Smooth muscle cell (in vitro differentiated cells): Measurements from ENCODE around the gene FPR1. TPM values are rescaled to one million over a fixed set of nuclear protein-coding genes. Genes with fewer than 3 reads are reported as not detected.

Experiments used
- DNase-seq: peaks from one replicate; lab custom pipeline; 2025; ENCODE audit not compliant: unreplicated experiment; lab: John Stamatoyannopoulos, UW
- H2AFZ ChIP-seq: fragments of 200-600 bp; sonication (generic); 2 replicates; pipeline ENCODE4 v1.6.0; 2016; ENCODE audit warnings: antibody characterized with exemption, low read depth, mild to moderate bottlenecking
- H3F3A ChIP-seq: fragments of 200-600 bp; sonication (generic); 2 replicates; pipeline ENCODE4 v1.6.0; 2017; ENCODE audit warnings: antibody characterized with exemption, low read depth
- H3K27ac ChIP-seq: fragments of 200-600 bp; sonication (generic); 2 replicates; pipeline ENCODE4 v1.5.1; 2016; ENCODE audit warnings: low read depth, mild to moderate bottlenecking
- H3K27me3 ChIP-seq: fragments of 200-600 bp; sonication (generic); 2 replicates; pipeline ENCODE4 v1.6.1; 2016; ENCODE audit warnings: low read depth, mild to moderate bottlenecking
- H3K36me3 ChIP-seq: fragments of 200-600 bp; sonication (generic); 2 replicates; pipeline ENCODE4 v1.5.1; 2016; ENCODE audit warnings: low read depth
- H3K4me1 ChIP-seq: fragments of 200-600 bp; sonication (generic); 2 replicates; pipeline ENCODE4 v1.5.1; 2016; ENCODE audit warnings: low read depth
- H3K4me2 ChIP-seq: fragments of 200-600 bp; sonication (generic); 2 replicates; pipeline ENCODE4 v1.6.0; 2016; ENCODE audit warnings: mild to moderate bottlenecking
- H3K4me3 ChIP-seq: fragments of 200-600 bp; sonication (generic); 2 replicates; pipeline ENCODE4 v1.5.1; 2016; ENCODE audit warnings: mild to moderate bottlenecking
- H3K79me2 ChIP-seq: fragments of 200-600 bp; sonication (generic); 2 replicates; pipeline ENCODE4 v1.6.0; 2016; ENCODE audit warnings: low read depth, mild to moderate bottlenecking
- H3K9ac ChIP-seq: fragments of 200-600 bp; sonication (generic); 2 replicates; pipeline ENCODE4 v1.6.0; 2016; ENCODE audit warnings: low read depth
- H3K9me3 ChIP-seq: fragments of 200-600 bp; sonication (generic); replicated peaks from 2 replicates; pipeline ENCODE4 v1.5.1; 2016; ENCODE audit warnings: low read depth
- H4K20me1 ChIP-seq: fragments of 200-600 bp; sonication (generic); 2 replicates; pipeline ENCODE4 v1.6.0; 2016; ENCODE audit warnings: low read depth
- CTCF ChIP-seq: fragments of 200-600 bp; sonication (generic); IDR thresholded peaks from 2 replicates; pipeline ENCODE4 v1.5.1; 2017; ENCODE audit warnings: borderline replicate concordance, mild to moderate bottlenecking, antibody characterized with exemption; ENCODE audit not compliant: insufficient read depth, poor library complexity, severe bottlenecking
- WGBS: methylation state at CpG from one replicate; pipeline ENCODE4 v1.1.7; 2016; ENCODE audit warnings: low lambda C conversion rate; 5-methylcytosine and 5-hydroxymethylcytosine counted together
- polyA plus RNA-seq: library from polyadenylated mRNA; unstranded; fragments of >200 nt; fragmentation: Nextera tagmentation; extraction: Ambion mirVana; gene quantifications from 2 replicates; pipeline ENCODE4 v1.2.1, GENCODE V29; 2016
- total RNA-seq: library from RNA; depleted of rRNA; stranded (reverse); fragments of >200 nt; gene quantifications from 2 replicates; pipeline ENCODE4 v1.2.3, GENCODE V29; 2014

Gene FPR1
- total and polyA plus RNA-seq, 2 experiments from 2014 or later: not detected

- no peak for DNase-seq
- Histone ChIP-seq H3K4me2 (no peak overlapping the region), H3K4me1 (no peaks in the 10 kb centered on the region), H3K36me3 (no peaks in the 10 kb centered on the region), H3K4me3 (no peak overlapping the region), H3K27me3 (no peaks in the 10 kb centered on the region), H3K9me3 (no peaks in the 10 kb centered on the region), H2AFZ (no peak overlapping the region), H3K79me2 (no peaks in the 10 kb centered on the region), H3K9ac (no peak overlapping the region), H3F3A (no peaks in the 10 kb centered on the region), H3K27ac (no peak overlapping the region), H4K20me1 (no peaks in the 10 kb centered on the region)
- TF ChIP-seq CTCF: no peak
- WGBS: 91% methylated on average over 3 of the region's 3 CpGs
Observed at GRCh38 chr19:51737389-51737788, 14.3 kb downstream of the FPR1 start.

- no peaks in the 10 kb centered on the region for H3F3A ChIP-seq
- H3K4me2 ChIP-seq: no peak overlapping the region
- no peaks in the 10 kb centered on the region for H3K36me3 ChIP-seq
- H3K27me3 ChIP-seq: no peaks in the 10 kb centered on the region
- no peaks in the 10 kb centered on the region for H4K20me1 ChIP-seq
- no peak for DNase-seq
- 63% methylated on average over 10 of the region's 10 CpGs for WGBS
- no peak overlapping the region for H3K9ac ChIP-seq
- peak overlapping the region; percentile 49 for H3K27ac ChIP-seq
- H2AFZ ChIP-seq: no peak overlapping the region
- no peaks in the 10 kb centered on the region for H3K79me2 ChIP-seq
- H3K9me3 ChIP-seq: no peaks in the 10 kb centered on the region
- TF ChIP-seq CTCF: no peak
- H3K4me3 ChIP-seq: no peak overlapping the region
- H3K4me1 ChIP-seq: no peaks in the 10 kb centered on the region
Observed at GRCh38 chr19:51735759-51736449, 15.8 kb downstream of the FPR1 start.

- no peak overlapping the region for H3K4me2 ChIP-seq
- no peaks in the 10 kb centered on the region for H3K4me1 ChIP-seq
- H3F3A ChIP-seq: no peaks in the 10 kb centered on the region
- DNase-seq: no peak
- no peak overlapping the region for H3K9ac ChIP-seq
- H3K27ac ChIP-seq: no peak overlapping the region
- H3K36me3 ChIP-seq: no peaks in the 10 kb centered on the region
- H2AFZ ChIP-seq: no peak overlapping the region
- H4K20me1 ChIP-seq: no peaks in the 10 kb centered on the region
- no peaks in the 10 kb centered on the region for H3K27me3 ChIP-seq
- no peak overlapping the region for H3K4me3 ChIP-seq
- WGBS: 64% methylated on average over 7 of the region's 7 CpGs
- no peaks in the 10 kb centered on the region for H3K79me2 ChIP-seq
- no peaks in the 10 kb centered on the region for H3K9me3 ChIP-seq
- no peak for TF ChIP-seq CTCF
Observed at GRCh38 chr19:51733742-51734522, 17.7 kb downstream of the FPR1 start.
